ENCODE results near the gene SUPT6H. TPM values are rescaled to one million over a fixed set of nuclear protein-coding genes. Genes with fewer than 3 reads are reported as not detected.

The SUPT6H gene
- total and polyA plus RNA-seq, 9 of the 15 experiments (the other 6 are each of a cell fraction or from before 2014, with no cell fraction given) = 1.7 to 77.7 (median 49.2) TPM

GRCh38 chr17:28644787-28645575, 17.0 kb upstream of the SUPT6H start, which contains the start of gene BLTP2 (continued):
- TF ChIP-seq, protein P1, sequence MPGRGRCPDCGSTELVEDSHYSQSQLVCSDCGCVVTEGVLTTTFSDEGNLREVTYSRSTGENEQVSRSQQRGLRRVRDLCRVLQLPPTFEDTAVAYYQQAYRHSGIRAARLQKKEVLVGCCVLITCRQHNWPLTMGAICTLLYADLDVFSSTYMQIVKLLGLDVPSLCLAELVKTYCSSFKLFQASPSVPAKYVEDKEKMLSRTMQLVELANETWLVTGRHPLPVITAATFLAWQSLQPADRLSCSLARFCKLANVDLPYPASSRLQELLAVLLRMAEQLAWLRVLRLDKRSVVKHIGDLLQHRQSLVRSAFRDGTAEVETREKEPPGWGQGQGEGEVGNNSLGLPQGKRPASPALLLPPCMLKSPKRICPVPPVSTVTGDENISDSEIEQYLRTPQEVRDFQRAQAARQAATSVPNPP (IDR thresholded peaks at IDR 0.05; ENCODE audit: borderline replicate concordance, insufficient read depth, insufficient read length) = no peak
- TF ChIP-seq CEBPZ (IDR thresholded peaks at IDR 0.05; ENCODE audit: borderline replicate concordance, low read depth, low read length) = no peak
- peak; percentile 70 for TF ChIP-seq E2F8 (IDR thresholded peaks at IDR 0.05; ENCODE audit: low read depth, partially characterized antibody)
- TF ChIP-seq KAT8 (IDR thresholded peaks at IDR 0.05; ENCODE audit: low read depth) = no peak
- TF ChIP-seq BHLHE40 (IDR thresholded peaks at IDR 0.05; ENCODE audit: low read length) = peak; percentile 59; the same call in 1 of the 2 replicates
- TF ChIP-seq ZBTB7A (IDR thresholded peaks at IDR 0.05; ENCODE audit: borderline replicate concordance, control insufficient read depth, low read depth, low read length) = peak; percentile 86; the same call in 1 of the 2 replicates
- TF ChIP-seq, protein P2, sequence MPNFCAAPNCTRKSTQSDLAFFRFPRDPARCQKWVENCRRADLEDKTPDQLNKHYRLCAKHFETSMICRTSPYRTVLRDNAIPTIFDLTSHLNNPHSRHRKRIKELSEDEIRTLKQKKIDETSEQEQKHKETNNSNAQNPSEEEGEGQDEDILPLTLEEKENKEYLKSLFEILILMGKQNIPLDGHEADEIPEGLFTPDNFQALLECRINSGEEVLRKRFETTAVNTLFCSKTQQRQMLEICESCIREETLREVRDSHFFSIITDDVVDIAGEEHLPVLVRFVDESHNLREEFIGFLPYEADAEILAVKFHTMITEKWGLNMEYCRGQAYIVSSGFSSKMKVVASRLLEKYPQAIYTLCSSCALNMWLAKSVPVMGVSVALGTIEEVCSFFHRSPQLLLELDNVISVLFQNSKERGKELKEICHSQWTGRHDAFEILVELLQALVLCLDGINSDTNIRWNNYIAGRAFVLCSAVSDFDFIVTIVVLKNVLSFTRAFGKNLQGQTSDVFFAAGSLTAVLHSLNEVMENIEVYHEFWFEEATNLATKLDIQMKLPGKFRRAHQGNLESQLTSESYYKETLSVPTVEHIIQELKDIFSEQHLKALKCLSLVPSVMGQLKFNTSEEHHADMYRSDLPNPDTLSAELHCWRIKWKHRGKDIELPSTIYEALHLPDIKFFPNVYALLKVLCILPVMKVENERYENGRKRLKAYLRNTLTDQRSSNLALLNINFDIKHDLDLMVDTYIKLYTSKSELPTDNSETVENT (CRISPR knock-in tag; IDR thresholded peaks at IDR 0.05) = peak; percentile 70
- 0 out of 4 replicates have a peak, but pooled peaks of 1 of the 2 experiments have one; percentile 34 for TF ChIP-seq ZMIZ1 (IDR thresholded peaks at IDR 0.05; ENCODE audit: low read depth in 2 of 2, low read length in 2 of 2)
- TF ChIP-seq ZC3H8 (IDR thresholded peaks at IDR 0.05) = no peak
- peak; percentile 31; the same call in 1 of the 2 replicates for TF ChIP-seq ZKSCAN1 (IDR thresholded peaks at IDR 0.05; ENCODE audit: low read depth, low read length)
- no peak; a peak in 1 of 4 replicates for TF ChIP-seq SRF (CRISPR knock-in tag; IDR thresholded peaks at IDR 0.05)
- TF ChIP-seq RHOXF2B (CRISPR knock-in tag; conservative IDR thresholded peaks at IDR 0.05) = no peak

All from K562 (cell line).